ENCODE data around the gene GDPD3. TPM values are rescaled to one million over a fixed set of nuclear protein-coding genes. Genes with fewer than 3 reads are reported as not detected.

The GDPD3 gene
- total and polyA plus RNA-seq, 10 of the 15 experiments (the other 5 are each of a cell fraction or from before 2014, with no cell fraction given) = 0.29 to 3.3 (median 0.97) TPM

DNA sequence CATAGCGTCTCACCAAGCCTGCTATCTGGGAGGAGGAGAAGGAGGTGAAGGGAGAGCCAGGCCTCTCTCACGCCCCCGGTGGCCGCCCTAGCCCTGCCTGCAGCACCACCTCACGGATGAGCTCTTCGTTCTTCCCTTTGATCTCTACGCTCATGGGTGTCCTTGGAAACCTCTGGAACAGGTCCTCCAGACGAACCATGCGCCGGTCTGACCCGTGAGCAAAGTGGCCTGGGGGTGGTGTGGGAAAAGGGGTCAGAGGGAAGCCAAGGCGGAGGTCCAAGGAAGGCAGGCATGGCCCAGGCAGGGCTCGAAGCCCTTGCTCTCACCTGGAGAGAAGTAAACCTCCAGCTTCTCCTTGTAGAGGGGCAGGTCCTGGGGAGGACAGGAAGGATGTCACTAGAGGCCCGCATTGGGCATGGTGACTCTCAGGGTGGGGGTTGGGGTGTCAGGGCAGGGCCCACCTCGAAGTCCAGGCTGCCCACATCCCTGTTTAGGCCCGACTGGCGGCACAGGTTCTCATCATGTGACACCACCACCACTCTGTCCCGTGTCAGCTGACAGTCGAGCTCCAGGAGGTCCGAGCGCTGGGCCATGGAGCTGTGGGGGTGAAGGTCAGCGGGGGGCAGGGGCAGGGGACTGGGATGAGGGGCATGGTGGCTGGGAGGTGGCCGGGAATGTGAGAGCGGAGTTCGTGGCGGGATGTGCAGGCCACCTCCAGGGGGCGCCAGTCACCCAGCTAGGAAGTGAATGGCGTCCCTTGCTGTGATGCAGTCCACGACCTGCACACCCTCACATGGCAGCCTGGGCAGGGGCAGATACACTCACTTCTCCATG lies 923 bp downstream of the GDPD3 start (continued):
- TF ChIP-seq, protein P1, sequence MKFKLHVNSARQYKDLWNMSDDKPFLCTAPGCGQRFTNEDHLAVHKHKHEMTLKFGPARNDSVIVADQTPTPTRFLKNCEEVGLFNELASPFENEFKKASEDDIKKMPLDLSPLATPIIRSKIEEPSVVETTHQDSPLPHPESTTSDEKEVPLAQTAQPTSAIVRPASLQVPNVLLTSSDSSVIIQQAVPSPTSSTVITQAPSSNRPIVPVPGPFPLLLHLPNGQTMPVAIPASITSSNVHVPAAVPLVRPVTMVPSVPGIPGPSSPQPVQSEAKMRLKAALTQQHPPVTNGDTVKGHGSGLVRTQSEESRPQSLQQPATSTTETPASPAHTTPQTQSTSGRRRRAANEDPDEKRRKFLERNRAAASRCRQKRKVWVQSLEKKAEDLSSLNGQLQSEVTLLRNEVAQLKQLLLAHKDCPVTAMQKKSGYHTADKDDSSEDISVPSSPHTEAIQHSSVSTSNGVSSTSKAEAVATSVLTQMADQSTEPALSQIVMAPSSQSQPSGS (IDR thresholded peaks at IDR 0.05; ENCODE audit: low read length) = no peak
- TF ChIP-seq, protein P2, sequence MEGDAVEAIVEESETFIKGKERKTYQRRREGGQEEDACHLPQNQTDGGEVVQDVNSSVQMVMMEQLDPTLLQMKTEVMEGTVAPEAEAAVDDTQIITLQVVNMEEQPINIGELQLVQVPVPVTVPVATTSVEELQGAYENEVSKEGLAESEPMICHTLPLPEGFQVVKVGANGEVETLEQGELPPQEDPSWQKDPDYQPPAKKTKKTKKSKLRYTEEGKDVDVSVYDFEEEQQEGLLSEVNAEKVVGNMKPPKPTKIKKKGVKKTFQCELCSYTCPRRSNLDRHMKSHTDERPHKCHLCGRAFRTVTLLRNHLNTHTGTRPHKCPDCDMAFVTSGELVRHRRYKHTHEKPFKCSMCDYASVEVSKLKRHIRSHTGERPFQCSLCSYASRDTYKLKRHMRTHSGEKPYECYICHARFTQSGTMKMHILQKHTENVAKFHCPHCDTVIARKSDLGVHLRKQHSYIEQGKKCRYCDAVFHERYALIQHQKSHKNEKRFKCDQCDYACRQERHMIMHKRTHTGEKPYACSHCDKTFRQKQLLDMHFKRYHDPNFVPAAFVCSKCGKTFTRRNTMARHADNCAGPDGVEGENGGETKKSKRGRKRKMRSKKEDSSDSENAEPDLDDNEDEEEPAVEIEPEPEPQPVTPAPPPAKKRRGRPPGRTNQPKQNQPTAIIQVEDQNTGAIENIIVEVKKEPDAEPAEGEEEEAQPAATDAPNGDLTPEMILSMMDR (IDR thresholded peaks at IDR 0.05 in 2 of 3, conservative IDR thresholded peaks at IDR 0.05 in 1 of 3; ENCODE audit: control insufficient read depth in 2 of 3, extremely low read depth in 1 of 3, insufficient read depth in 1 of 3, low read depth in 3 of 3, low read length in 3 of 3) = peak; percentile 75 to 87 (median 76)
- TF ChIP-seq, protein P3, sequence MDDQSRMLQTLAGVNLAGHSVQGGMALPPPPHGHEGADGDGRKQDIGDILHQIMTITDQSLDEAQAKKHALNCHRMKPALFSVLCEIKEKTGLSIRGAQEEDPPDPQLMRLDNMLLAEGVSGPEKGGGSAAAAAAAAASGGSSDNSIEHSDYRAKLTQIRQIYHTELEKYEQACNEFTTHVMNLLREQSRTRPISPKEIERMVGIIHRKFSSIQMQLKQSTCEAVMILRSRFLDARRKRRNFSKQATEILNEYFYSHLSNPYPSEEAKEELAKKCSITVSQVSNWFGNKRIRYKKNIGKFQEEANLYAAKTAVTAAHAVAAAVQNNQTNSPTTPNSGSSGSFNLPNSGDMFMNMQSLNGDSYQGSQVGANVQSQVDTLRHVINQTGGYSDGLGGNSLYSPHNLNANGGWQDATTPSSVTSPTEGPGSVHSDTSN (IDR thresholded peaks at IDR 0.05; ENCODE audit: insufficient replicate concordance, low read depth, low read length) = no peak
- TF ChIP-seq, protein P4, sequence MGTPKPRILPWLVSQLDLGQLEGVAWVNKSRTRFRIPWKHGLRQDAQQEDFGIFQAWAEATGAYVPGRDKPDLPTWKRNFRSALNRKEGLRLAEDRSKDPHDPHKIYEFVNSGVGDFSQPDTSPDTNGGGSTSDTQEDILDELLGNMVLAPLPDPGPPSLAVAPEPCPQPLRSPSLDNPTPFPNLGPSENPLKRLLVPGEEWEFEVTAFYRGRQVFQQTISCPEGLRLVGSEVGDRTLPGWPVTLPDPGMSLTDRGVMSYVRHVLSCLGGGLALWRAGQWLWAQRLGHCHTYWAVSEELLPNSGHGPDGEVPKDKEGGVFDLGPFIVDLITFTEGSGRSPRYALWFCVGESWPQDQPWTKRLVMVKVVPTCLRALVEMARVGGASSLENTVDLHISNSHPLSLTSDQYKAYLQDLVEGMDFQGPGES (IDR thresholded peaks at IDR 0.05) = no peak
- TF ChIP-seq EED (IDR thresholded peaks at IDR 0.05; ENCODE audit: low read depth) = peak; percentile 34; the same call in 1 of the 2 replicates
- 0 out of 4 replicates have a peak, but pooled peaks of 1 of the 2 experiments have one; percentile 12 for TF ChIP-seq IKZF2 (IDR thresholded peaks at IDR 0.05)
- no peak for TF ChIP-seq CBX5 (IDR thresholded peaks at IDR 0.05; ENCODE audit: low read depth)
- no peak for TF ChIP-seq POLR2AphosphoS2 (IDR thresholded peaks at IDR 0.05; ENCODE audit: low read depth, low read length)
- TF ChIP-seq JUNB (IDR thresholded peaks at IDR 0.05) = no peak
- no peak for TF ChIP-seq ETV6 (conservative IDR thresholded peaks at IDR 0.05 in 1 of 2, IDR thresholded peaks at IDR 0.05 in 1 of 2; ENCODE audit: borderline replicate concordance in 1 of 2, low read depth in 1 of 2)
